ENCODE data around the gene TECTB.

GRCh38 chr10:112314822-112315474 is 31.7 kb downstream of the TECTB start:
- TF ChIP-seq EZH2 (IDR thresholded peaks at IDR 0.05; ENCODE audit: insufficient read depth, poor library complexity, severe bottlenecking), result no peak
- TF ChIP-seq EZH2phosphoT487 (IDR thresholded peaks at IDR 0.05; ENCODE audit: insufficient read depth, low read depth), result no peak

Data from GM23248 (cell line).